ENCODE measurements around the gene CNTN6. TPM values are rescaled to one million over a fixed set of nuclear protein-coding genes. Genes with fewer than 3 reads are reported as not detected.
A peak's percentile ranks its signal among the peaks of the same experiment; 100 is the strongest.

The CNTN6 gene
- polyA plus RNA-seq, 1 donor, result 2.5 TPM

GRCh38 chr3:1091286-1091685 lies 1.5 kb upstream of the CNTN6 start:
- no peak overlapping the region for H3K27ac ChIP-seq (ENCODE audit: low read length)
- H3K4me1 ChIP-seq (ENCODE audit: control insufficient read depth, insufficient read depth, low read length), result no peaks in the 10 kb centered on the region
- no CpG with 5 or more reads among the region's 1 CpG for WGBS (ENCODE audit: insufficient coverage, low lambda C conversion rate)
- DNase-seq, result no peak
- no peaks in the 10 kb centered on the region for H3K9me3 ChIP-seq (ENCODE audit: control insufficient read depth, low read depth, low read length)
- no peak overlapping the region for H3K4me3 ChIP-seq (ENCODE audit: low read length)
- H3K27me3 ChIP-seq (ENCODE audit: control insufficient read depth, insufficient read depth, low read length), result no peaks in the 10 kb centered on the region
- H3K36me3 ChIP-seq (ENCODE audit: control insufficient read depth, insufficient read depth, low read length), result no peaks in the 10 kb centered on the region

DNA sequence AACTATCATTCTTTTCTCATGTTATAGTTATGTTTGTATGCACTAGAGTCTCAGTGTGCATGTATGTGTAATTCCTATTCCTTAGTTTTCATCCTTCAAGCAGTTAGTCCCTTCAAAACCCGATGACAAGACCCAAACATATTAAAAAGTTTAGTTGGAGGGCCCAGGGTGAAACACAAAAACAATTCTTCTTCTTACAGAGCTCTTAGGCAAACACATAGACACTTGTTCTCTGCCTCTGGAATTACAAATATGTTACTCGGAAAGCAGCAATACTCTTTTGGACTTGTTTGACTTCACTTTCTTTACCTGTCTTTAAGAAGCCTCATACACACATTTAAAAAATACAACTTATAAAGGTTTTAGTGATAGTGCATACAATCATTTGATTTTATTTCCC lies 763 bp upstream of the CNTN6 start:
- Histone ChIP-seq H3K27me3 (ENCODE audit: control insufficient read depth, insufficient read depth, low read length) (no peaks in the 10 kb centered on the region), H3K27ac (ENCODE audit: low read length) (no peak overlapping the region), H3K36me3 (ENCODE audit: control insufficient read depth, insufficient read depth, low read length) (no peaks in the 10 kb centered on the region), H3K4me1 (ENCODE audit: control insufficient read depth, insufficient read depth, low read length) (no peaks in the 10 kb centered on the region), H3K9me3 (ENCODE audit: control insufficient read depth, low read depth, low read length) (no peaks in the 10 kb centered on the region), H3K4me3 (ENCODE audit: low read length) (no peak overlapping the region)
- 56% methylated on average over 2 of the region's 2 CpGs for WGBS (ENCODE audit: insufficient coverage, low lambda C conversion rate)
- DNase-seq, result no peak

DNA sequence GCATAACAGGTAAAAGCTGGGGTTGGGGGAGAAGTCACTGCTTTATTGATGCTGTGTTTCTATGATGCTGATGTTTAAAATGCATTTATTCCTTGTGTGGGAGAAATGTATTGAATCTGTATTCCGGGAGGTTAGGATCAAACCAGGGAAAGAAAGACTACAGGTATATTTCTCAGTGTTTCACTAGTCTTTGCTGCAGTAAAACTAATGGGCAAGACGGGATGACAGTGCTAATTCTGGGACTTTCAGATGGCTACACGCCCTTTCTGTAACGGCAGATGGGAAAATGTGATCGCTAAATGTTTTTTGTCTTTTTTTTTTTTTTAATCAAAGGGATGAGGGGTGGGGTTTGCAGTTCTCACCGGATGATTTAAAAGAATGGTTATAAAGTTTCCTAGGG lies 393 bp downstream of the CNTN6 start:
- H3K27ac ChIP-seq (ENCODE audit: low read length), result no peak overlapping the region
- H3K27me3 ChIP-seq (ENCODE audit: control insufficient read depth, insufficient read depth, low read length), result no peaks in the 10 kb centered on the region
- no peak for DNase-seq
- H3K36me3 ChIP-seq (ENCODE audit: control insufficient read depth, insufficient read depth, low read length), result no peaks in the 10 kb centered on the region
- no peaks in the 10 kb centered on the region for H3K9me3 ChIP-seq (ENCODE audit: control insufficient read depth, low read depth, low read length)
- 87% methylated on average over 3 of the region's 6 CpGs for WGBS (ENCODE audit: insufficient coverage, low lambda C conversion rate)
- no peaks in the 10 kb centered on the region for H3K4me1 ChIP-seq (ENCODE audit: control insufficient read depth, insufficient read depth, low read length)
- no peak overlapping the region for H3K4me3 ChIP-seq (ENCODE audit: low read length)

DNA sequence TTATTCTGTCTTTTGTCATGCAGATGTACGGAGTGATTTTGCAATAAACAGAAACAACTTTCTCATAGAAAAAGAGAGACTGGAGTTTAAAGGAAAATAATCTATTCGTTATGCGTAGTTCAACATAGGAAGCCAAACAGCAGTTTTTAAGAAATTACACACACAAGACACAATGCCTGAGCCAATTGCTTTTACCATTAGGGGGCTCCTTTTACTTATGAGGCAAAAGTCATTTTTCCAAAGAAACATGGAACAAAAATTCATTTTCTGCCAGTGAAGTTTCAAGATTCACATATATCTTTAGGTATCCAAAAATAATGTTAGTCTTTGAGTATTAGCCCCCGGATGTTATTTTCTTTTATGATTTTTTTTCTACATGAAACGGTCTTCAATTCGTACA lies 10.7 kb downstream of the CNTN6 start:
- Histone ChIP-seq H3K27ac (ENCODE audit: low read length) (no peak overlapping the region), H3K9me3 (ENCODE audit: control insufficient read depth, low read depth, low read length) (peaks cover 2% of the 10 kb centered on the region), H3K4me3 (ENCODE audit: low read length) (no peak overlapping the region), H3K4me1 (ENCODE audit: control insufficient read depth, insufficient read depth, low read length) (no peaks in the 10 kb centered on the region), H3K36me3 (ENCODE audit: control insufficient read depth, insufficient read depth, low read length) (no peaks in the 10 kb centered on the region), H3K27me3 (ENCODE audit: control insufficient read depth, insufficient read depth, low read length) (no peaks in the 10 kb centered on the region)
- DNase-seq, result no peak
- 94% methylated on average over 4 of the region's 6 CpGs for WGBS (ENCODE audit: insufficient coverage, low lambda C conversion rate)

DNA sequence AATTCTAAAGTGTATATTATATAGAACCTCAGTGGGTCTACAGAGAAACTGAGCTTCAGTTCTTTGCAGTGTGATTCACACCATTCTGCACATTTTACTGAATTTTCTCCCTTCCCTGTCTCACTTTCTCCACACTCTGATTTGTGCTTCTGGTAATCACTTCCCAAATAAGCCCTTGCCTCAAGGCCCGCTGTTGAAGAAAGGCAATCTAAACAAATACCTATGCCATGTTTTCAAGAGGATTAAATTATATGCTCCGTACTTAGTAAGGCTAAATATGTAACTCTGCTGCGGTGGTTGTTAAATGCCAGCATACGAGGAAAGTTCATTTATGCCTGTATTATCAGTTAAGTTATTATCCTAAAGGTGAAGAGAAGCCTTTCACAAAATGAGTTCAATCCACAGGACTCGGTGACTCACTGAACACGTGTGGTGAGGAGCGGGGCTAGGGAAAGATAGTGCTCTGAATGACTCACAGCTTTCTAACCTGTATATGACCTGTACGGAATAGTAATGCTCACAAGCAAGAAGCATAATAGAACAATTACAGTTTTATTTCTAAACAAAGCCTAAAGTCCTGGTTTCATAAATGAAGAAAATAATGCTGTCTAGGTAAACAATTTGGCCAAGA lies 25.1 kb downstream of the CNTN6 start:
- Histone ChIP-seq H3K36me3 (ENCODE audit: control insufficient read depth, insufficient read depth, low read length) (no peaks in the 10 kb centered on the region), H3K9me3 (ENCODE audit: control insufficient read depth, low read depth, low read length) (no peaks in the 10 kb centered on the region), H3K4me3 (ENCODE audit: low read length) (no peak overlapping the region), H3K4me1 (ENCODE audit: control insufficient read depth, insufficient read depth, low read length) (peaks cover 6% of the 10 kb centered on the region), H3K27ac (ENCODE audit: low read length) (peak overlapping the region; percentile 31), H3K27me3 (ENCODE audit: control insufficient read depth, insufficient read depth, low read length) (no peaks in the 10 kb centered on the region)
- WGBS (ENCODE audit: insufficient coverage, low lambda C conversion rate), result 13% methylated on average over 2 of the region's 8 CpGs
- peak; percentile 84 to 93 for DNase-seq

DNA sequence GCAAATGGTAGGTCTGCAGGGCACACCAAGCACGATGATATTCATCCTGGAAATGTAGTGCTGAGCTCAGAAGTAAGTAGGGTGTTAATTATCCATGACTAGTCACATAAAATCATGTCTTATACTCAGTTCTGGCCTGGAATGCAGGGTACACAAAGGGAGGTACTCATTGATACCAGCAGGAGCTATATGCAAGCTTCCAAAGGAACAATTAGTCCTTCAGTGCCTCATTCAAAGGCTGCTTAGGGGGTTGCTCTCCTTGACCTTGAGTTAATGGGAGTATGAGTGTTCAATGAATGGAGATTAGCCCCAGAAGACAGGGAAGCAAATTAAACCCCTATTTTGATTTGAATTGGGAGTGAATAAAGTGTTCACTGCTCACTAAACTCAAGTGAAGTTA lies 38.3 kb downstream of the CNTN6 start:
- Histone ChIP-seq H3K4me3 (ENCODE audit: low read length) (no peak overlapping the region), H3K36me3 (ENCODE audit: control insufficient read depth, insufficient read depth, low read length) (no peaks in the 10 kb centered on the region), H3K4me1 (ENCODE audit: control insufficient read depth, insufficient read depth, low read length) (peaks cover 6% of the 10 kb centered on the region), H3K9me3 (ENCODE audit: control insufficient read depth, low read depth, low read length) (no peaks in the 10 kb centered on the region), H3K27me3 (ENCODE audit: control insufficient read depth, insufficient read depth, low read length) (no peaks in the 10 kb centered on the region), H3K27ac (ENCODE audit: low read length) (no peak overlapping the region)
- DNase-seq, result peak in 1 of 2 donors; percentile 19
- WGBS (ENCODE audit: insufficient coverage, low lambda C conversion rate), result no CpG with 5 or more reads among the region's 1 CpG

DNA sequence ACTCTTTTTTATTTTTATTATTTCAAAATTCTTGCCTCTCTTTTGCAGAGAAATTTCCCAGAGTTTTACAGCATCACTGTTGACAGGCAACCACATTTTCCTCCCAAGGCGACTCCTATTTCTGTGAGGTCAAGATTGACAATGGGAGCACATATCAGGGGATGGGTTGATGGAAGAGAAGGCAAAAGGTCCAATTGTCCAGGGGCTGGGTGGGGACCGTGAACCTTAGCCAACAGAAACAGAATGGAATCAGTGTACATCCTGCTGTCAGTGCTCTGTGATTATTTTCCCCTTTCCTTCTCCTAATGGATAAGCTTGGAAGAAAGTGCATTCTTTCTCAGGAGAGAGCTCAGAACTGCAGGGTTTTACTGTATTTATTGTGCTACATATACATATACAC lies 42.4 kb downstream of the CNTN6 start:
- no CpG with 5 or more reads among the region's 2 CpGs for WGBS (ENCODE audit: insufficient coverage, low lambda C conversion rate)
- DNase-seq, result no peak
- H3K4me3 ChIP-seq (ENCODE audit: low read length), result no peak overlapping the region
- no peaks in the 10 kb centered on the region for H3K9me3 ChIP-seq (ENCODE audit: control insufficient read depth, low read depth, low read length)
- H3K36me3 ChIP-seq (ENCODE audit: control insufficient read depth, insufficient read depth, low read length), result no peaks in the 10 kb centered on the region
- no peak overlapping the region for H3K27ac ChIP-seq (ENCODE audit: low read length)
- no peaks in the 10 kb centered on the region for H3K27me3 ChIP-seq (ENCODE audit: control insufficient read depth, insufficient read depth, low read length)
- peaks cover 10% of the 10 kb centered on the region for H3K4me1 ChIP-seq (ENCODE audit: control insufficient read depth, insufficient read depth, low read length)

- no CpG with 5 or more reads among the region's 2 CpGs for WGBS (ENCODE audit: insufficient coverage, low lambda C conversion rate)
- no peaks in the 10 kb centered on the region for H3K9me3 ChIP-seq (ENCODE audit: control insufficient read depth, low read depth, low read length)
- H3K27me3 ChIP-seq (ENCODE audit: control insufficient read depth, insufficient read depth, low read length), result no peaks in the 10 kb centered on the region
- no peak for DNase-seq
- H3K36me3 ChIP-seq (ENCODE audit: control insufficient read depth, insufficient read depth, low read length), result no peaks in the 10 kb centered on the region
- no peak overlapping the region for H3K27ac ChIP-seq (ENCODE audit: low read length)
- peaks cover 5% of the 10 kb centered on the region for H3K4me1 ChIP-seq (ENCODE audit: control insufficient read depth, insufficient read depth, low read length)
- H3K4me3 ChIP-seq (ENCODE audit: low read length), result no peak overlapping the region
Observed at GRCh38 chr3:1138036-1138435, 45.2 kb downstream of the CNTN6 start.

DNA sequence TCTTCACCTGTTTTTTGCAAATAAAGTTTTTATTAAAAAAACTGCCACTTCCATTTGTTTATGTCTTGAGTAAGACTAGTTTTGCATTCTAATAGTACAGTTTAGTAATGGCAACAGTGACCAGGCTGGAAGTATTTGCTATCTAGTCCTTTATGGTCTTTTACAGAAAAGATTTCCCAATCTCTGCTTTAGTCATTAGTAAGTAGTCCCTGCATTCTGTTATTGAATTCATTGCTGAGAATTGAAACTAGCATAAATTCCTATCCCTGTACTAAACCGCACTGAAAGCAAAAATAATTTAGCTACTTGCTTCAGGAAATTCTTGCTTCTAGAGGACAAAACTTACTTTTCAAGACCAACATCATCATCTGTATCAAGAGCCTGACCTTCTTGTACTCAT lies 46.2 kb downstream of the CNTN6 start:
- DNase-seq, result peak in 1 of 2 donors; percentile 31
- Histone ChIP-seq H3K27ac (ENCODE audit: low read length) (peak overlapping the region; percentile 23), H3K36me3 (ENCODE audit: control insufficient read depth, insufficient read depth, low read length) (no peaks in the 10 kb centered on the region), H3K9me3 (ENCODE audit: control insufficient read depth, low read depth, low read length) (no peaks in the 10 kb centered on the region), H3K4me1 (ENCODE audit: control insufficient read depth, insufficient read depth, low read length) (peaks cover 5% of the 10 kb centered on the region), H3K27me3 (ENCODE audit: control insufficient read depth, insufficient read depth, low read length) (no peaks in the 10 kb centered on the region), H3K4me3 (ENCODE audit: low read length) (no peak overlapping the region)
- WGBS (ENCODE audit: insufficient coverage, low lambda C conversion rate), result 60% methylated on average over 1 of the region's 1 CpG

DNA sequence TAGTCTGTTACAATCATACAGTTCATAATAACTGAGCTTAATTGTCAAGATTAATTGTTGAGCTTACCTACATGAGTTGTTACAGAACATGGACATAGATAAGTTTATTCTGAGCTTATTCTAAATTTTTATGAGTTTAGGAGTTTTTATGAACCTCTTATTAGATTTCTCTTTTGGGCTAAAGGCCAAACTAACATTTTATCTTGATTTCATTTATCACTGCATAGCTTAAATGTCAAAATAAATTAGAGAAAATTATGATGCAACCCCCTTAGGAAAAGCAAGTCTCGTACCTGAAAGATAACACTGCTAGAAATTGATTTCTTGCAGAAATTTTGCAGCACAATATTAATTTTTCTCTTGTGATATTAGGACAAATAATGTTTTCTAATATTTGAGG lies 54.5 kb downstream of the CNTN6 start:
- no peaks in the 10 kb centered on the region for H3K36me3 ChIP-seq (ENCODE audit: control insufficient read depth, insufficient read depth, low read length)

DNA sequence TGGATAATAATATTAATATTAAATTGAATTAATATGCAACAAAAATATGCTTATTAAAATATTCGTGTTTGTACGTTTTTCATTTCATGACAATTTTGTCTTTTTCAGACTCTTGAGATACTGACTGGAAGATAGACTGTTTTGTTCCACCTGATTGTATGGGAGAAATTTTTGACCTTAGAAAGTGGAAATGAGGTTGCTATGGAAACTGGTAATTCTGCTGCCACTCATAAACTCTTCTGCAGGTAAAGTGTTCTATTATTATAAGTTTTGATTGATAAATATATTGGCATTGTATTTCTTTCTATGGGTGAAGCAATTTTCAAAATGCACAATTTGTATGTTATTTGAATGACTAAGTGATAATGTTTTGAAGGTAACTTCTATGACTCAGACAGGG lies 55.0 kb downstream of the CNTN6 start:
- no peaks in the 10 kb centered on the region for H3K36me3 ChIP-seq (ENCODE audit: control insufficient read depth, insufficient read depth, low read length)
- DNase-seq, result no peak
- no peaks in the 10 kb centered on the region for H3K27me3 ChIP-seq (ENCODE audit: control insufficient read depth, insufficient read depth, low read length)
- no peak overlapping the region for H3K4me3 ChIP-seq (ENCODE audit: low read length)
- no CpG with 5 or more reads among the region's 2 CpGs for WGBS (ENCODE audit: insufficient coverage, low lambda C conversion rate)
- no peaks in the 10 kb centered on the region for H3K9me3 ChIP-seq (ENCODE audit: control insufficient read depth, low read depth, low read length)
- H3K4me1 ChIP-seq (ENCODE audit: control insufficient read depth, insufficient read depth, low read length), result no peaks in the 10 kb centered on the region
- no peak overlapping the region for H3K27ac ChIP-seq (ENCODE audit: low read length)

More for the DNA sequence above, 54.5 kb downstream of the CNTN6 start:
- Histone ChIP-seq H3K27me3 (ENCODE audit: control insufficient read depth, insufficient read depth, low read length) (no peaks in the 10 kb centered on the region), H3K9me3 (ENCODE audit: control insufficient read depth, low read depth, low read length) (no peaks in the 10 kb centered on the region), H3K4me1 (ENCODE audit: control insufficient read depth, insufficient read depth, low read length) (no peaks in the 10 kb centered on the region), H3K27ac (ENCODE audit: low read length) (no peak overlapping the region), H3K4me3 (ENCODE audit: low read length) (no peak overlapping the region)
- WGBS (ENCODE audit: insufficient coverage, low lambda C conversion rate), result no CpG with 5 or more reads among the region's 1 CpG
- no peak for DNase-seq

Measured in large intestine (tissue), 3 donors.